HCT116 (cell line): ENCODE measurements around the gene IL17A. TPM values are rescaled to one million over a fixed set of nuclear protein-coding genes. Genes with fewer than 3 reads are reported as not detected.
"Not testable (repeated sequence)": the region's sequence is repeated elsewhere in the genome, so short reads cannot be mapped to it uniquely, and the experiment has no call there.

Source experiments
- ATAC-seq: fragments of 200-7000 bp; cut with Tn5 transposase; 2 replicates; pipeline ENCODE4 v1.9.1; 2020; ENCODE audit warnings: mild to moderate bottlenecking, moderate library complexity
- BruUV-seq: library from RNA; stranded (reverse); fragments of 400-500 nt; replicated peaks from 2 replicates; lab custom pipeline; 2021; lab: Mats Ljungman, UMichigan
- CTCF ChIA-PET: fragments of 300-600 bp; sonication (Branson Sonifier 250); formaldehyde crosslinking; loops from one replicate; lab custom pipeline; 2021; ENCODE audit warnings: antibody characterized with exemption; lab: Charles Lee
- POLR2A ChIA-PET: fragments of 300-600, 350-600 bp; sonication (Branson Sonifier 250); formaldehyde crosslinking; loops from one replicate; lab custom pipeline; 2021; ENCODE audit warnings: antibody characterized with exemption; lab: Charles Lee
- RAD21 ChIA-PET, 2 experiments: fragments of 300-600 bp; sonication (Branson Sonifier 250); formaldehyde crosslinking; loops; one replicate each; lab custom pipeline; 2023; ENCODE audit warnings: low total read pairs in 2 of 2; ENCODE audit not compliant: uncharacterized antibody in 2 of 2, unreplicated experiment in 2 of 2, low non-redundant PET in 1 of 2; lab: Charles Lee
- DNase-seq: peaks from one replicate; pipeline ENCODE4 v3.0.0-alpha.2; 2010; ENCODE audit warnings: low read depth, low spot score
- H2AFZ ChIP-seq: fragments of 200-600 bp; shearing (Covaris generic), sonication (generic); 2 replicates; pipeline ENCODE4 v1.6.1; 2017; ENCODE audit warnings: low read depth, mixed run types, mixed read lengths, antibody characterized with exemption, low read length; ENCODE audit not compliant: poor library complexity, severe bottlenecking
- H3K27ac ChIP-seq: 2 replicates; pipeline ENCODE4 v1.5.1; 2012; ENCODE audit warnings: low read depth, low read length
- H3K27me3 ChIP-seq: fragments of 200-600 bp; sonication (generic); 2 replicates; pipeline ENCODE4 v1.6.1; 2016; ENCODE audit warnings: mixed run types, low read length, mixed read lengths; ENCODE audit not compliant: insufficient read depth
- H3K36me3 ChIP-seq, 2 experiments: fragments of 200-500 bp in 1 of 2; fragments of 200-600 bp in 1 of 2; sonication (Bioruptor generic) in 1 of 2; sonication (generic) in 1 of 2; 2 replicates each; pipeline versions ENCODE4 v1.5.1 to v1.6.1; 2014 to 2016; ENCODE audit warnings: low read length in 2 of 2, inconsistent platforms in 1 of 2, mixed read lengths in 1 of 2, mixed run types in 1 of 2; ENCODE audit not compliant: insufficient read depth in 2 of 2, control insufficient read depth in 1 of 2
- H3K4me1 ChIP-seq, 2 experiments: fragments of 200-600 bp in 1 of 2; sonication (generic) in 1 of 2; 2 replicates each; pipeline versions ENCODE4 v1.5.1 to v1.6.1; 2012 to 2017; ENCODE audit warnings: low read length in 2 of 2, inconsistent platforms in 1 of 2, mild to moderate bottlenecking in 1 of 2, mixed read lengths in 1 of 2, mixed run types in 1 of 2, moderate library complexity in 1 of 2; ENCODE audit not compliant: insufficient read depth in 2 of 2, control insufficient read depth in 1 of 2
- H3K4me2 ChIP-seq: fragments of 200-600 bp; sonication (generic); 2 replicates; pipeline ENCODE4 v1.6.1; 2017; ENCODE audit warnings: mixed run types, low read length, mixed read lengths
- H3K4me3 ChIP-seq, 2 experiments: fragments of 200-600 bp in 1 of 2; sonication (generic) in 1 of 2; replicated peaks in 1 of 2; 2 replicates each; pipeline ENCODE4 v1.5.1; 2011 to 2016; ENCODE audit warnings: low read length in 2 of 2, control low read depth in 1 of 2, low read depth in 1 of 2, mild to moderate bottlenecking in 1 of 2, mixed read lengths in 1 of 2, mixed run types in 1 of 2
- H3K79me2 ChIP-seq: fragments of 200-600 bp; sonication (generic); 2 replicates; pipeline ENCODE4 v1.6.1; 2017; ENCODE audit warnings: mild to moderate bottlenecking, mixed run types, low read length, moderate library complexity, mixed read lengths; ENCODE audit not compliant: insufficient read depth
- H3K9ac ChIP-seq: fragments of 200-600 bp; sonication (generic); 2 replicates; pipeline ENCODE4 v1.6.1; 2016; ENCODE audit warnings: low read length, mixed read lengths
- H3K9me2 ChIP-seq: fragments of 200-600 bp; sonication (generic), shearing (Covaris generic); 2 replicates; pipeline ENCODE4 v1.6.1; 2017; ENCODE audit warnings: mixed run types, mild to moderate bottlenecking, moderate library complexity; ENCODE audit not compliant: insufficient read depth
- H3K9me3 ChIP-seq, 2 experiments: fragments of 200-500 bp in 1 of 2; fragments of 200-600 bp in 1 of 2; sonication (Bioruptor generic) in 1 of 2; sonication (generic) in 1 of 2; 2 replicates each; pipeline ENCODE4 v1.6.1; 2014 to 2017; ENCODE audit warnings: low read length in 2 of 2, mixed read lengths in 2 of 2, inconsistent platforms in 1 of 2, low read depth in 1 of 2, mild to moderate bottlenecking in 1 of 2, mixed run types in 1 of 2, moderate library complexity in 1 of 2; ENCODE audit not compliant: control insufficient read depth in 1 of 2, insufficient read depth in 1 of 2
- H4K20me1 ChIP-seq: fragments of 200-600 bp; sonication (generic), shearing (Covaris generic); 2 replicates; pipeline ENCODE4 v1.6.1; 2017; ENCODE audit warnings: mixed run types, mild to moderate bottlenecking, moderate library complexity; ENCODE audit not compliant: insufficient read depth
- CTCF ChIP-seq, 3 experiments: fragments of 200-600 bp in 1 of 3; sonication (generic) in 1 of 3; IDR thresholded peaks in 2 of 3; conservative IDR thresholded peaks in 1 of 3; 2 replicates each; pipeline ENCODE4 v1.5.1; 2012 to 2017; ENCODE audit warnings: low read depth in 2 of 3, low read length in 2 of 3, antibody characterized with exemption in 1 of 3, borderline replicate concordance in 1 of 3, control low read depth in 1 of 3, mild to moderate bottlenecking in 1 of 3, mixed read lengths in 1 of 3, mixed run types in 1 of 3, moderate library complexity in 1 of 3; ENCODE audit not compliant: insufficient read depth in 1 of 3
- ELF1 ChIP-seq: IDR thresholded peaks from 2 replicates; pipeline ENCODE4 v1.6.1; 2012; ENCODE audit warnings: low read depth, borderline replicate concordance
- FOSL1 ChIP-seq: IDR thresholded peaks from 2 replicates; pipeline ENCODE4 v1.6.1; 2012; ENCODE audit warnings: low read depth
- JUND ChIP-seq: IDR thresholded peaks from 2 replicates; pipeline ENCODE4 v1.6.1; 2012
- YY1 ChIP-seq: IDR thresholded peaks from 2 replicates; pipeline ENCODE4 v1.6.1; 2011; ENCODE audit warnings: low read length, low read depth, moderate library complexity, mild to moderate bottlenecking; ENCODE audit not compliant: insufficient replicate concordance; ENCODE audit errors: extremely low read depth
- intact Hi-C: fragments of 100-400 bp; cut with micrococcal nuclease; formaldehyde crosslinking; loops from 2 replicates; pipeline ENCODE4 v1.10.0; 2022
- total RNA-seq: library from RNA; stranded (reverse); gene quantifications from one replicate; pipeline ENCODE4 v1.2.1, GENCODE V29; 2021; ENCODE audit not compliant: unreplicated experiment

The IL17A gene
- total RNA-seq, 1 experiment from 2014 or later = not detected

- H4K20me1 ChIP-seq, H3K4me2 ChIP-seq, DNase-seq, BruUV-seq, H3K79me2 ChIP-seq, ATAC-seq, RAD21 ChIA-PET, H2AFZ ChIP-seq, H3K9me3 ChIP-seq, H3K4me3 ChIP-seq, H3K9me2 ChIP-seq, H3K4me1 ChIP-seq, H3K27ac ChIP-seq, CTCF ChIA-PET, H3K9ac ChIP-seq, POLR2A ChIA-PET, H3K27me3 ChIP-seq, intact Hi-C loops, H3K36me3 ChIP-seq: not testable (repeated sequence)
Measured at GRCh38 chr6:52200088-52200487, 13.9 kb downstream of the IL17A start.

GRCh38 chr6:52201046-52201445 is 14.9 kb downstream of the IL17A start:
- H3K4me2 ChIP-seq = no peak overlapping the region
- no peaks in the 10 kb centered on the region for H3K4me1 ChIP-seq
- BruUV-seq = no TSS peak
- POLR2A ChIA-PET = no interaction called here
- no peaks in the 10 kb centered on the region for H3K9me3 ChIP-seq
- no peaks in the 10 kb centered on the region for H4K20me1 ChIP-seq
- ATAC-seq (no peak), DNase-seq (no peak)
- H2AFZ ChIP-seq = no peak overlapping the region
- no peaks in the 10 kb centered on the region for H3K79me2 ChIP-seq
- CTCF ChIA-PET = no interaction called here
- no peaks in the 10 kb centered on the region for H3K9me2 ChIP-seq
- H3K27me3 ChIP-seq = no peaks in the 10 kb centered on the region
- TF ChIP-seq JUND (no peak), CTCF (IDR thresholded peaks at IDR 0.05 in 2 of 3, conservative IDR thresholded peaks at IDR 0.05 in 1 of 3; ENCODE audit: borderline replicate concordance in 1 of 3, insufficient read depth in 1 of 3, low read depth in 2 of 3, low read length in 2 of 3) (no peak), YY1 (no peak), FOSL1 (no peak), ELF1 (no peak)
- no peak overlapping the region for H3K4me3 ChIP-seq
- H3K36me3 ChIP-seq = no peaks in the 10 kb centered on the region
- intact Hi-C loops = no loop called here
- RAD21 ChIA-PET = no interaction called here
- H3K27ac ChIP-seq = no peak overlapping the region
- no peak overlapping the region for H3K9ac ChIP-seq
